ENCODE results near the gene UROC1. TPM values are rescaled to one million over a fixed set of nuclear protein-coding genes. Genes with fewer than 3 reads are reported as not detected.

Gene UROC1
- total RNA-seq, 1 donor: not detected

DNA sequence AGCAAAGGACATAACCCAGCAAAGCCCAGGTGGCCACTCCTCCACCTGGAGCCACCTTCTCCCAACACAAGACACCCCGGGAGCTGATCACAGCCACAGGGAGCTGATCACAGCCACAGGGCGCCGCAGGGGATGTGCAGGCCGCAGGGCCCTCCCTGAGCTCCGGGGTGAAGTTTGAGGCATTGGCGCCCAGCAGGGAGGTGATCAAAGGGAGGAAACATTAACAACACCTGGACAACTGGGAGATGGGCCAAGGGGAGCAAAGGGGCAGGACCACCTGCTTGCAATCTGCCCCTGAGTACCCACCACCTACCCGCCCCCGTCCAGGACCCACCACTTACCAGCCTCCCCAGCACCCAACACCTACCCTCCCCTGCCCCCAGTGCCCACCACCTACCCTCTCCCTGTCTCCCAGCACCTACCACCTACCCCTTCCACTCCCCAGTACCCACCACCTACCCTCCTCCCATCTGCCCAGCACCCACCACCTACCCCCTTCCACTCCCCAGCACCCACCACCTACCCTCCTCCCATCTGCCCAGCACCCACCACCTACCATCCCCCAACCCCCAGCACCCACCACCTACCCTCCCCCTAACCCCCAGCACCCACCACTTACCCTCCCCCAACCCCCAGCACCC, 2.4 kb downstream of the UROC1 start:
- H3K4me3 ChIP-seq (ENCODE audit: low read depth, low read length): no peak overlapping the region
- TF ChIP-seq, protein P1, sequence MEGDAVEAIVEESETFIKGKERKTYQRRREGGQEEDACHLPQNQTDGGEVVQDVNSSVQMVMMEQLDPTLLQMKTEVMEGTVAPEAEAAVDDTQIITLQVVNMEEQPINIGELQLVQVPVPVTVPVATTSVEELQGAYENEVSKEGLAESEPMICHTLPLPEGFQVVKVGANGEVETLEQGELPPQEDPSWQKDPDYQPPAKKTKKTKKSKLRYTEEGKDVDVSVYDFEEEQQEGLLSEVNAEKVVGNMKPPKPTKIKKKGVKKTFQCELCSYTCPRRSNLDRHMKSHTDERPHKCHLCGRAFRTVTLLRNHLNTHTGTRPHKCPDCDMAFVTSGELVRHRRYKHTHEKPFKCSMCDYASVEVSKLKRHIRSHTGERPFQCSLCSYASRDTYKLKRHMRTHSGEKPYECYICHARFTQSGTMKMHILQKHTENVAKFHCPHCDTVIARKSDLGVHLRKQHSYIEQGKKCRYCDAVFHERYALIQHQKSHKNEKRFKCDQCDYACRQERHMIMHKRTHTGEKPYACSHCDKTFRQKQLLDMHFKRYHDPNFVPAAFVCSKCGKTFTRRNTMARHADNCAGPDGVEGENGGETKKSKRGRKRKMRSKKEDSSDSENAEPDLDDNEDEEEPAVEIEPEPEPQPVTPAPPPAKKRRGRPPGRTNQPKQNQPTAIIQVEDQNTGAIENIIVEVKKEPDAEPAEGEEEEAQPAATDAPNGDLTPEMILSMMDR (IDR thresholded peaks at IDR 0.05; ENCODE audit: insufficient read depth, low read length): no peak
- no peak for DNase-seq (ENCODE audit: low read depth)

DNA sequence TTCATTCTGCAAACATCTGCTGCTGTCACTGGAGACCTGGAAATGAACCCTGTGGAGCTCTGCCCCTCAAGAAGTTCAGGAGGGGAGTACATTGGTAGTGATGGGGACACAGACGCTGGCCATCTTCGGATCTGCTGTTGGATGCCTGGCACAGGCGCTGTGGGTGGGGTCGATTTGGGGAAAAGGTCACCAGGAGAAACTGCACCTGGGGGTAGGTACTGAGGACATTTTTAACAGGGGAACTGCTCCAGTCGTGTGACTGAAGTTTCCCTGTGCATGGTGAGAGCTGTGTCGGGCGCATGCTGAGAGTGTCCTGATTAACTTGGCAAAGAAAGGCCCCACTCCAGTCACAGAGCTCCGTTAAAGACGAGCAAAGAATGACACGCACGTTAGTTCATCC, 3.4 kb downstream of the UROC1 start:
- no peak overlapping the region for H3K4me3 ChIP-seq (ENCODE audit: low read depth, low read length)
- DNase-seq (ENCODE audit: low read depth): no peak
- TF ChIP-seq, protein P1 (IDR thresholded peaks at IDR 0.05; ENCODE audit: insufficient read depth, low read length): no peak

DNA sequence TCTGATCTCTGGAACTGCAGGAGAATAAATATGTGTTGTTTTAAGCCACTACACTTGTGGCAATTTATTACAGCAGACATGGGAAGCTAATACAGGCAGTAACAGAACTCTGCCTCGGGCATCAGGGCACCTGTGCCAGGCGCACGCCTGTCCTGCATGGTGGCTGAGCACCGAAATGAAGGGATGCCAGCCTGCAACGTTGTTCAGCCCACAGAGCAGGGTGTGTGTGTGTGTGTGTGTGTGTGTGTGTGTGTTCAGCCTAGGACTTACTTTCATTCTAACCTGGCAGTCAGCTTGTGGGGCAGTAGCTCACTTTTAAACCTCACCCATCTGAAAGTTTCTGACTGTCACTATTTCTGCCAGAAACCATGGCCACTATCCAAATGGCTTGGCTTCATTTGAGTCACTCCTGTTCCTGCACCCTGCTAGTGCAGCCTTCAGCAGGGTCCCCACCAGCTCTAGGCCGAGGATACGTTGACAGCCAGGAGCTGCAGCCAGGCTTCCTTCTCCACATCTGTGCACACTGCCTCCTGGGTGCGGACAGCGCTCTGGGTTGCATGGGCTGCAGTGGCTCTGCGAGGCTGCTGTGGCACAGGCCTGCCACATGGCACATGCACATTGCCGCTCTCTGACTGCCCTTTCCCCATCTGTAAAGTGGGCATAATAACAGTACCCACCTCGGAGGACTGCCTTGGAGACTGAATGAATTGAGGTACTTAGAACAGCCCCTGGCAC, 4.5 kb downstream of the UROC1 start:
- no peak for DNase-seq (ENCODE audit: low read depth)
- TF ChIP-seq, protein P1 (IDR thresholded peaks at IDR 0.05; ENCODE audit: insufficient read depth, low read length): no peak
- no peak overlapping the region for H3K4me3 ChIP-seq (ENCODE audit: low read depth, low read length)

DNA sequence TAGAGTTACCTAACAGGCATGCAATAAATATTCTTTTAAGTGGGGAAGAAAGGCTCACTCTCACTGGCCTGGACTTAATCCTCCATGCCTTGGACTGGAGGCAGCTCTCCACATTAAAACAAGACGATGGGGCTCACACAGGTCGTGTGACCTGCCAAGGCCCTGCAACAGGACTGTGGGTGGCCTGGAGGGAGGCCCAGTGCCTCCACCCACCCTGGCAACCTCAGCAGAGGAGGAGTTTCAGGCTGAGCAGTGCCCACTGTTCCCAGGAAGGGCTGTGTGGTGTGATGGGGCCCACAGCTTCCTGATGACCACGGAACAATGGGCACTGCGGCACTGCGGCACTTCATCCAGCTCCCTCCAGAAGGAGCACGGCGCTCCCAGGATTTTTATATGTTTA, 5.5 kb downstream of the UROC1 start:
- DNase-seq (ENCODE audit: low read depth): no peak
- H3K4me3 ChIP-seq (ENCODE audit: low read depth, low read length): no peak overlapping the region
- TF ChIP-seq, protein P1 (IDR thresholded peaks at IDR 0.05; ENCODE audit: insufficient read depth, low read length): no peak

DNA sequence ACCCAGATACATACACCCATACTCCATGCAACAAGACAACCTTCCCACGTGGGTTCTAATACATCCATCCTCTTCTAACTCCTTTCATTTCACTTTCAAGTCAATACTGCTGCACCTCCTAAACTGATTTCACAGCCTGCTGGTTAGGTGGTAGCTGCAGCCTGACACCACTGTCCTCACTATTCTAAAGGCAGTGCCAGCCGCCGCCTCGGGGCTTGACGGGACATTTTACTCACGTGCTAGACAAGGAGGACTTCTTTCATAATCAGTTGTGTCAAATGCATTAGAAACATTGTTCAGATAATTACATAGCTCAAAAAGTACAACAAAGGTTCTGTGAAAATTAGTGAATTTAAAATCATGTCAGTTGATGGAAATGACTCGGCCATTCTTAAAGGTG, 6.3 kb downstream of the UROC1 start:
- no peak for DNase-seq (ENCODE audit: low read depth)
- no peak overlapping the region for H3K4me3 ChIP-seq (ENCODE audit: low read depth, low read length)
- TF ChIP-seq, protein P1 (IDR thresholded peaks at IDR 0.05; ENCODE audit: insufficient read depth, low read length): no peak

DNA sequence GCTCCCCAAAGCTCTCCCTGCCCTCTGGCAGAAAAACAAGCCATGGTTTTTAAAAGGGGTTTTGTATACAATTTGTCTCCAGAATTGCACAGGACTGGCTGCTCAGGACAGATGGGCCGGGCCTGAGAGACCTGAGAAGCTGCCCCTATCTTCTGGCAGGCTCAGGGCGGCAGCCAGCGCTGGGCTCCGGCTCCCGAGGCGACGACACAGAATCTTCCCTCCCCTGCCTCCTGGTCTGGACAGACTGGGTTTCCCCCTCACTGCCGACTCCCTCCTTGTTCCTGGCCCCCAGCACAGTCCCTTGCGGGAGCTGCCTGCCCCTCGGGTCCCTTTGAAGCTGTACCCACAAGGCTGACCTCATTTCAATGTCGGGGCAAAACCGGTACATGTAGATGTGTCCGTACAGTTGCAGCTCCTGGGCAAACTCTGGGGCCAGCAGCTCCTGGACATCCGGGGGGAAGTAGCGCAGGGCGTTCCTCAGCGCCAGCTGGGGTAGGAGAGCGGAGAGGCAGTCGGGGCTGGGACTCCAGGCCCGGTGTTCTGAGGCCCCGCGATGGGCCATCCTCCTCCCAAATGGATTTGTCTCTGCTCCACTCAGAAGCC, 7.2 kb downstream of the UROC1 start:
- H3K4me3 ChIP-seq (ENCODE audit: low read depth, low read length): no peak overlapping the region
- DNase-seq (ENCODE audit: low read depth): no peak
- TF ChIP-seq, protein P1 (IDR thresholded peaks at IDR 0.05; ENCODE audit: insufficient read depth, low read length): no peak
